ENCODE data around the gene POLR3K.
"Not testable (repeated sequence)": the region's sequence is repeated elsewhere in the genome, so short reads cannot be mapped to it uniquely, and the experiment has no call there.

The POLR3K gene

GRCh38 chr16:63998-64913, 10.8 kb upstream of the POLR3K start:
- DNase-seq (ENCODE audit: low read depth), result no peak

- no peak for DNase-seq (ENCODE audit: low read depth)
Measured at GRCh38 chr16:63466-63865, 10.1 kb upstream of the POLR3K start.

- DNase-seq (ENCODE audit: low read depth), result no peak
Measured at GRCh38 chr16:62968-63391, 9.6 kb upstream of the POLR3K start.

GRCh38 chr16:62283-62967, 9.0 kb upstream of the POLR3K start:
- no peak for DNase-seq (ENCODE audit: low read depth)

GRCh38 chr16:61879-62281, 8.5 kb upstream of the POLR3K start:
- DNase-seq (ENCODE audit: low read depth), result no peak

- DNase-seq (ENCODE audit: low read depth), result no peak
Measured at GRCh38 chr16:60929-61878, 7.8 kb upstream of the POLR3K start.

GRCh38 chr16:60166-60565, 6.8 kb upstream of the POLR3K start:
- DNase-seq (ENCODE audit: low read depth), result no peak

GRCh38 chr16:59440-60059, 6.1 kb upstream of the POLR3K start:
- no peak for DNase-seq (ENCODE audit: low read depth)

GRCh38 chr16:58491-59439, 5.4 kb upstream of the POLR3K start:
- no peak for DNase-seq (ENCODE audit: low read depth)

GRCh38 chr16:57711-58110, 4.3 kb upstream of the POLR3K start:
- no peak for DNase-seq (ENCODE audit: low read depth)

GRCh38 chr16:56231-56927, 3.0 kb upstream of the POLR3K start:
- DNase-seq (ENCODE audit: low read depth), result no peak

GRCh38 chr16:55571-56136, 2.2 kb upstream of the POLR3K start:
- DNase-seq (ENCODE audit: low read depth), result no peak

- no peak for DNase-seq (ENCODE audit: low read depth)
Measured at GRCh38 chr16:54237-54581, 801 bp upstream of the POLR3K start.

- no peak for DNase-seq (ENCODE audit: low read depth)
Measured at GRCh38 chr16:50769-51591, 2.4 kb downstream of the POLR3K start.

GRCh38 chr16:47234-47633, 6.2 kb downstream of the POLR3K start:
- DNase-seq (ENCODE audit: low read depth), result no peak

GRCh38 chr16:46510-46909, 6.9 kb downstream of the POLR3K start:
- not testable (repeated sequence) for DNase-seq (ENCODE audit: low read depth)

- DNase-seq (ENCODE audit: low read depth), result no peak
Measured at GRCh38 chr16:45454-45853, 8.0 kb downstream of the POLR3K start.

GRCh38 chr16:44655-45054, 8.8 kb downstream of the POLR3K start:
- no peak for DNase-seq (ENCODE audit: low read depth)

GRCh38 chr16:43294-43693, 10.1 kb downstream of the POLR3K start:
- DNase-seq (ENCODE audit: low read depth), result no peak
